Upper lobe of left lung (tissue), 4 donors: Measurements from ENCODE around the gene CFAP45.

Experiments
- CTCF ChIP-seq, 6 experiments: fragments of 450-650 bp in 4 of 6; fragments of 200-600 bp in 2 of 6; sonication (generic) in 2 of 6; IDR thresholded peaks; one replicate each; pipeline ENCODE4 v1.5.1; 2016 to 2019; ENCODE audit warnings: antibody characterized with exemption in 6 of 6
- POLR2A ChIP-seq, 4 donors: fragments of 450-650 bp; IDR thresholded peaks; one replicate each; pipeline ENCODE4 v1.5.1; 2016 to 2017; ENCODE audit warnings: antibody characterized with exemption in 4 of 4, mild to moderate bottlenecking in 2 of 4

GRCh38 chr1:159828176-159828575, 71.8 kb downstream of the CFAP45 start:
- no peak for TF ChIP-seq POLR2A (IDR thresholded peaks at IDR 0.05)
- no peak for TF ChIP-seq CTCF (IDR thresholded peaks at IDR 0.05)
